HG02870 (cell line): ENCODE data around the gene NDUFAF5.
A peak's percentile ranks its signal among the peaks of the same experiment; 100 is the strongest.
"Not testable (repeated sequence)": the region's sequence is repeated elsewhere in the genome, so short reads cannot be mapped to it uniquely, and the experiment has no call there.

Source experiments
- ATAC-seq: cut with Tn5 transposase; IDR thresholded peaks from one replicate; pipeline ENCODE4 v1.9.1; 2021; ENCODE audit warnings: mild to moderate bottlenecking, moderate library complexity; ENCODE audit not compliant: unreplicated experiment

NDUFAF5 gene, protein sequence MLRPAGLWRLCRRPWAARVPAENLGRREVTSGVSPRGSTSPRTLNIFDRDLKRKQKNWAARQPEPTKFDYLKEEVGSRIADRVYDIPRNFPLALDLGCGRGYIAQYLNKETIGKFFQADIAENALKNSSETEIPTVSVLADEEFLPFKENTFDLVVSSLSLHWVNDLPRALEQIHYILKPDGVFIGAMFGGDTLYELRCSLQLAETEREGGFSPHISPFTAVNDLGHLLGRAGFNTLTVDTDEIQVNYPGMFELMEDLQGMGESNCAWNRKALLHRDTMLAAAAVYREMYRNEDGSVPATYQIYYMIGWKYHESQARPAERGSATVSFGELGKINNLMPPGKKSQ

DNA sequence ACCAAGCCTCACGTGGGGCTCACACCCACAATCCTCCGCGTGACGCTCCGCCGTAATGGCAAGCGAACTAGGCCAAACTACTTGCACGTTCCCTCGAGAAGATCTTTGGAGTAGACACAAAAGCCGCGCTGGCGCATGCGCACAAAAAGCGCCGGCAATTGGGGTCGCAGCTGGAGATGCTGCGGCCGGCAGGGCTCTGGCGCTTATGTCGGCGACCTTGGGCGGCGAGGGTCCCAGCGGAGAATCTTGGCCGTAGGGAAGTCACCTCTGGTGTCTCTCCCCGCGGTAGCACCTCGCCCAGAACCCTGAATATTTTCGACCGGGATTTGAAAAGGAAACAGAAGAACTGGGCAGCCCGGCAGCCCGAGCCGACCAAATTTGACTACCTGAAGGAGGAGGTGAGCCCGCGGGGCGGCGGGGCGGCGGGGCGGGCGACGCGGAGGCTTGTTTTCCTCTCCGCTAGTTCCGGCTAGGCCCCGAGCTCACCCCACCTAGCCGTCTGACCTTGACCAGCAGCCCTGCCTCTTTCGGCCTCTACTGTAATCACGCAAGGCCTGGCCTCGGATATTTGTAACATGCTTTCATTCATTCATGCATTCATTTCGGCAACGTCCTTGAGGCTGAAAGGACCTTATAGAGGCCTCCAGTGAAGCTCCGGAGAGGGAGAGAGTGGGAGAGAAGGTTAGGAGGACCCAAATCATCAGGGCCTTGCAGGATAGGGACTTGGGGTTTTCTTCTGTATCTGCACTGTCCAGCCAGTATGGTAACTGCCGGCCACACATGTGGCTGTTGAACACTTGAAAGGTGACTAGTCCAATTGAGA, at the start of gene NDUFAF5, which contains the start of gene ESF1:
TSS of gene NDUFAF5 (plus strand) at position 136 of the 823 bp plus-strand sequence. CDS start at position 177, 41 bp downstream.
TSS of gene ESF1 (minus strand) at position 27 of the 823 bp plus-strand sequence. CDS start 1,779 bp downstream, outside the sequence.
- peak; percentile 93 for ATAC-seq

DNA sequence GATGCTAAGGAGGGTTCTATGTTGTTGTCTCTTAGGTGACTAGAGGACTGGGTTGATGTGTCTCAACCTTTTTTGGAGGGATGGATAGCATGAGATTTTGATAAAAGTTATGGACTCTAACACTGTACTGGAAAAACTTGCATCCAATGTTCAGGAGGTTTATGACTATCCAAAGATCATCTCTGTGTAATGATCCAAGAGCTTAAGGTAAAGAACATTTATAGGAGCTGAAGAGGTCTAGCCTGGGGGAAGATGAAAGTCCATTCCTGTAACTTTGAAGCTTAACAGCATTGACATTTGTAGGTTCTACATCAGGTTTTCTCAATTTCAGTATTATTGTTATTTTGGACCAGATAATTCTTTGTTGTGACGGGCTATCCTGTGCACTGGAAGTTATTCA, 49.0 kb upstream of the NDUFAF5 start:
- no peak for ATAC-seq

DNA sequence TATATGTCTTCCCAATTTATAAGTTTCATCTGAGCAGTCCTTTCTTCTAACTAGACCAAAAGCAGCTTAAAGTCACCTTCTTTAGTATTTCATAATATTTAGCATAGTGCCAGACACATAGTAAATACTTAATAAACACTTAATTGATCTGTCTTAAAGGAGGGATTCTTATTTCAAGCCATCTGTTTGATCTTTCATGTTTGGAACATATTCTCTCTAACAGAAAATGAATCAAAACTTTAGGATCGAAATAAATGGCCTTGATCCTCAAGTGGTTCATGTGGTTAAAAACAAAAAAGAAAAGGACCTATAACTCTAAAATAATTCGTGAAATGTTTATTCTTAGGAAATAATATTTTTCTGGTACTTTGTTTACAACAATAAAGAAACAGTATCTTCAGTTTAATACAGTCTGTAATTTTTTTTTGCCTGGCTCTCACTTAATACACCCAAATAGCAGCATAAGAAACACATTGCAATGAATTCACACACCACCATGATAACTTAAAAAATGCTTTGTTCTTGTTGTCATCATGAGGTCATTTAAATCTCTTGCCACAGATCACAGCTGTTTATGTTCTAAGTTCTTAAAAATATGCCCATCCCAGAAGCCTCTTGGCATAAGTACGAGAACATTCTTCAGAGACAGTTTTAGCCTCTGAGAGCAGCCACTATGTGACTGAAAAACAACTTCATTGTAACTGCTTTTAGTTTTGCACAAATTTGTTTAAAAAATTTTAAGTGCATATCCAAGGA, 48.2 kb upstream of the NDUFAF5 start:
- no peak for ATAC-seq

DNA sequence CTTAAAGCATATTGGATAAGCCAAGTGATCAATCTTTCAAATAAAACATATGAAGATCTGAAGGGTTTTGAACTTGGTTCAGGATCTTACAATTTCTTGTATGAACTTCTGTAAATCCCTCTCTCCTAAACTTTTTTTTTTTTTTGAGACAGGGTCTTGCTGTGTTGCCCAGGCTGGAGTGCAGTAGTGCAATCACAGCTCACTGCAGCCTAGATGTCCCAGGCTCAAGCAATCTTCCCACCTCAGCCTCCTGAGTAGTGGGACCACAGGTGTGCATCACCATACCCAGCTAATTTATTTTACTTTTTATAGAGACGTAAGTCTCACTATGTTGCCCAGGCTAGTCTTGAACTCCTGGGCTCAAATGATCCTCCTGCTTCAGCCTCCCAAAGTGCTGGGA, 46.6 kb upstream of the NDUFAF5 start:
- not testable (repeated sequence) for ATAC-seq

DNA sequence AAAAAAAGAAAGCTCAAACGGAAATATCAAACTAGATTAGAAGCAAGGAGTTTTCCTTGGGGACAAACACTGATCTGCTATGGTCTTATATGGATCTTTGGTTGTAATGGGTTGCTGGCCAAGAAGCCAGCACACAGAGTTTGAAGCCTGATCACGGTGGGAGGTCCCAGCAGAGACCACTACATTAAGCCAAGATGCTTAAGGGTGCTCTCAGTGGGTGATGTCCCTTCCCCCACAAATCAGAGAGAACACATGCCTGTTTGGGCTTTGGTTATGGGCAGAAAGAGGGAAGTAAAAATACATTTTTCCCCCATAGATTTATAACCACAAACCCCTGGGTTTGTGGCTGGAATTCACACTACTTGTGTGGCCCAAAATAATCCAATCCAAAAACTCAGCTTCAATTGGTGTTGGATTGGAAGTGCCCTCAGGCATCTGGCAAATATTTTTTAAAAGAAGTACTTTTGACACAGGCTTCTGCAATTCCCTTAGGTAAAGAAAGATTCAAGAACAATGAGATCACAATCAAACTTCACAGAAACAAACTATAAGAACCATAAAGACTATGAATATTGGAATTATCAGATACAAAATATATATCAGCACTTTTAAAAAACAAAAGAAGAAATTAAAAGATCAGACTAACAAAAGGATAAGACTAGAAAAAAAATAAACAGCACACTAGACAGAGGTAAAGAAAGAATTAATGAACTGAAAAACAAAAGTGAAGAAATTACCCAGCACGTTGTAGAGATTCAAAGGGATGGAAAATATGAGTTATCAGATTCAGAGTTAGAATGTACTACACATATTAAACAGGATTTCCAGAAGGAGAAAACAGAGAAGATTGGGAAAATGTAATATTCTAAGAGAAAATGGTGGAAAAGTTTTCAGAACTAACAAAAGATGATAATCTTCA, 44.8 kb upstream of the NDUFAF5 start:
- no peak for ATAC-seq

DNA sequence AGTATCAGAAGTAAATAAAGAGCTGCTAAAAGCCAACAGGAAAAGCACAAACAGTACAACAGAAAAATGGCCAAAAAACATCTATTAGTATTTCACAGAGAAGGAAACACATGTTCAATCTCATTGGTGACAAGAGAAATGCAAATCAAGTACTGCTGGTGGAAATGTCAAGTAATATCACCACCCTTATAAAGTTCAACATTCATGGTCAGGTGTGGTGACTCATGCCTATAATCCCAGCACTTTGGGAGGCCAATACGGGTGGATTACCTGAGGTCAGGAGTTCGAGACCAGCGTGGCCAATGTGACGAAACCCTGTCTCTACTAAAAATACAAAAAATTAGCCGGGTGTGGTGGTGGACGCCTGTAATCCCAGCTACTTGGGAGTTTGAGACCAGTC, 42.9 kb upstream of the NDUFAF5 start:
- no peak for ATAC-seq

DNA sequence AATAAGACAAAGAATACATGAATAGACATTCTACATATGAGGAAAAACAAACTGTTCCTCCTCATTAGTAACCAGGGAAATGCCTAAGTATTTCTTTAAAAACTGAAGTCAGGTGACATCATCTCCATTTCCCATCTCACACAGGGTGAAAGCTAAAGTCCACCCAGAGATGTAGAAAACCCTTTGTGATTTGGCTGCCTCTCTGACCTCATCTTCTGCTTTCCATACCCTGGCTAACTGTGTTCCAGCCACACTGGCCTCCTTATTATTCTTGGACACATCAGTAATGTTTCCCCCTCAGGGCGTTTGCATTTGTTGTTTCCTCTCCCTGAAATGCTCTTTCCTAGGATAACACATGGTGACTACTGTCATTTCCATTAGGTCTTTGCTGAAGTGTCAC, 40.5 kb upstream of the NDUFAF5 start:
- ATAC-seq, result no peak

DNA sequence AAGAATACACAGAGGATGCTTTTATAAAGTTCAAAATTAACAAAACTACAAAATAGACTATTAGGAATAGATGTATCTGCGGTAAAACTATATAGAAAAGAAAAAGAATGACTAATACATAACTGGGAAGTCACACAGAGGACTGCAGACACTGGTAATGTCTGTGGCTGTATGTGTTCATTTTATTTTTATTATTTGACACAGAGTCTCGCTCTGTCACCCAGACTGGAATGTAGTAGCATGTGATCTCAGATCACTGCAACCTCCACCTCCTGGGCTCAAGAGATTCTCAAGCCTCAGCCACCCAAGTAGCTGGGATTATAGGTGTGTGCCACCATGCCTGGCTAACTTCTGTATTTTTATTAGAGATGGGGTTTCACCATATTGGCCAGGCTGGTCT, 39.0 kb upstream of the NDUFAF5 start:
- ATAC-seq, result no peak

DNA sequence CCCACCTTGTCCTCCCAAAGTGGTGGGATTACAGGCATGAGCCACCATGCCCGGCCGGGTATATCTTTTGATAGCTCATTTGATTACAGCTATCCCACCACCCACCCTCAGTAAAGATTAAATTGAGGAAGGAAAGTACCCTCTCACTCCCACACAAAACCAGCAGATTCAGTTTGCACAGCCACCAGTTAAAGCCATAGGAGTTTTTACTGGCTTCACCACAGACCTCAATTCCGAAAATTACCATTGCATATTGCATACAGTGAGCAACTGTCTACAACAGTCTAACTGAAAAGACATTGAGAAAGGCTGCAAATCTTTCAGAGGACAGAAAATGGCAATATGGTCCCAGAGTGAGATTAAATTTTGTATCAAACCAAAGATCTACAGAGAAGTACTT, 35.0 kb upstream of the NDUFAF5 start:
- ATAC-seq, result no peak

DNA sequence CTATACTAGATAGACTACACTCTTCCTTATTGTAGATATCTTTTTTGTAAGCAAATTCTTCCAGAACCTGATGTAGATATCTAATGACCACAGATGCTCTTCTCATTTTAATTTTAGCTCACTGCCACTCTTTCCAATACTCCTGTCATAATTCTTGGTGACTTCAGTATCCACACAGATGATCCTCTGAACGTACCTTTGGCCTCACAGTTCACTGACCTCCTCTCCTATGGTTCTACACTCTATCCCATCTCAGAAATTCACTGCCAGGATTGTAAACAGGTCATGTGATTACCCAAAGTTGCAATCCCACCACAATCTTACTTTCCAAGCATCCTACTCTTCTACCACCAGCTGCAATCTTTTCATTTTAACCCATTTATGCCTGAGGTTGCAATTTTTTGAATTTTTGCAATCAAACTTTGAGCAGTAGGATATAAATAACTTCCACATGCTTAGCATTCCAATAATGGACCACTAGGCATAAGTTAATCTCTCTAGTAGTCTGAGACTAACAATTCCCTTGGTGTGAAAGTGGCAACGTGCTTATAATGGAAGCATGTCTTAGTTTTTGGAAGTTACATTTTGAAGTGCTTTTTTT, 31.3 kb upstream of the NDUFAF5 start:
- ATAC-seq, result no peak

DNA sequence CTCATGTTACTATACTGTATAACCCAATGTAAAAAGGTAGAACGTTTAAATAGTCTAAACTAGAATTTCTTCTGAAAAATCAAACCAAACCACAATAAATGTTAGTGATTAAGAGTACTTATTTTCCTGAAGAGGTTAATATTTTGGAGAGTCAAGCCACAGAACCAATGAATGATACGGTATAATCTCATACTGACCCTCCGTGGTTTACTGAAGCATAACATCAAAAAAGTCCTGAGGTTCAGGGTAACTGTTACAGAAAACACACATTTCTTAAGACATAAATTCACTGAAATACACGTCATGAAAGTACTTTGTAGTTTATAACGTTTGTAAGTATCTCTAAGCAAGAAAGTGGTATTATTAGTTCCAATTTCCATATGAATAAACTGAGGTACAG, 29.0 kb upstream of the NDUFAF5 start:
- no peak for ATAC-seq

DNA sequence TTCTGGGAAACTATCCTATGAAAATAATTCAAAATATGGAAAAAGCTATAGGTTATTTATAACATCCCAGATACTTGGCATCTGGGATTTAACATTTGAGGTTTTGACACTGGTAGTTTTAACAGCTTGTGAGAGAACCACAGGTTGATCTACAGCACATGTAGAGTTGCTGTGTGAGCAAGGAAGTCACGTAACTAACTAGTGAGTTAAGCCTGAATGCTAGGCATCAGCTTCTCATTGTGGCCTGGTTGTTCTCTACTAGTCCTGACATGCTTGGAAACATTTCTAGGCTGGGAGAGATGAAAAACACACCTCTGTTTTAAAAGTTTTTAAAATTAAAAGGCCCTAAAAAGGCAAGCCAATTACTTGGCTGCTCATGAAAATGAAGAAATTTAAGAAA, 28.3 kb upstream of the NDUFAF5 start:
- no peak for ATAC-seq

DNA sequence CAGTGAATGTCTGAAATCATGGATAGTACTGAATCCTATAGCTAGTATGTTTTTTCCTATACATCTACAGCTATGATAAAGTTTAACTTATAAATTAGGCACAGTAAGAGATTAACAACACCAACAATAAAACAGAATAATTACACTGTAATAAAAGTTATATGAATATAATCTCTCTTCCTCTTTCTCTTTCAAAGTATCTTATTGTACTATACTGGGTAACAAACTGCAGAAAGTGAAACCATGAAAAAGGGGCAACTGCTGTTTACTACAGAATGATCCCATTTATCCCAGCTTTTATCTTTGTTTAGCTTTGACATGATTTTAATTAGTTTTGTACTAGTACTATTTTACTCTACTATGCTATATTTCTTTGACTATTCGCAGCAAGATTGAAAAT, 25.9 kb upstream of the NDUFAF5 start:
- ATAC-seq, result no peak

DNA sequence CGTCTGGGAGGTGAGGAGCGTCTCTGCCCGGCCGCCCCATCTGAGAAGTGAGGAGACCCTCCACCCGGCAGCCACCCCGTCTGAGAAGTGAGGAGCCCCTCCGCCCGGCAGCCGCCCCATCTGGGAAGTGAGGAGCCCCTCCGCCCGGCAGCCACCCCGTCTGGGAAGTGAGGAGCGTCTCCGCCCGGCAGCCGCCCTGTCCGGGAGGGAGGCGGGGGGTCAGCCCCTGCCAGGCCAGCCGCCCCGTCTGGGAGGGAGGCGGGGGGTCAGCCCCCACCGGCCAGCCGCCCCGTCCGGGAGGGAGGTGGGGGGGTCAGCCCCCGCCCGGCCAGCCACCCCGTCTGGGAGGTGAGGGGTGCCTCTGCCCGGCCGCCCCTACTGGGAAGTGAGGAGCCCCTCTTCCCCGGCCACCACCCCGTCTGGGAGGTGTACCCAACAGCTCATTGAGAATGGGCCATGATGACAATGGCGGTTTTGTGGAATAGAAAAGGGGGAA, 24.3 kb upstream of the NDUFAF5 start:
- not testable (repeated sequence) for ATAC-seq

DNA sequence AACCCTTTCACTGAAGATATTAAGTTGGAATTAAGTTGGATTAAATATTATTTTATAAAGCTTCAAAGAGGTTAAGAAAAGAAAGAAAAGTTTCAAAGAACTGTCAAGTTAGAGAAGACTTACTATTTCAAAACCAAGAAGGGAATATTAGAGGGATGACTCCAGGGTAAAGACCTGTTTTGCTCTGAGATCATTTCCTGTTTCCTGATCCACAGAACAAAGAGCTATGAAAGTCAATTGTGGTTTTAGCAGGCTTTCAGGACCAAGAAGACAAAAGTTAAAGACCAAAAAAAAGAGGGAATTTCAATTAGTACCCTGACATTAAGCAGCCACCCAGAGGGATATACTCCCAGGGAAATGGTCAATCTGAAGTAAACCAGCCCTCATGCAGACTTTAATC, 19.5 kb upstream of the NDUFAF5 start:
- no peak for ATAC-seq

DNA sequence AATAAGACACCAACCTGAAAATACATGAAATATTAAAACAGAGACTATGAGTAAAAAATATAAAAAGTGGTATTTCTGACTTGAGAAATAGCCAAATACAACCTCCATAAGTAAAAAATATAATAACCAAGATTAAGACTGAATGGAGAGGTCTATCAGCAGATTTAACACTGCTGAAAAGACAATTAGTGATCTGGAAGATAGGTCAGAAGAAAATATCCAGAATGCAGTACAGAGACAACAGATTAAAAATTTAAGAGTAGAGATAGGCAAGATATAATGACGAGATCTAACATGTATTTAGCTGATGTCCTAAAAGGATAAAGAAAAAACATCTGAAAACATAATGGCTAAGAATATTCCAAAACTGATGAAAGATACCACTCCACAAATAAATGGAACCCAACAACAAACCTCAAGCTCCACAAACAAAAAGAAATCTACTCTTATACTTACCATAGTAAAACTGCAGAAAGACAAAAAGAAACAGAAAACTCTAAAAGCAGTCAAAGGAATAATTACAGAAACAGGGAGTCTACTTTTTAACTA, 18.9 kb upstream of the NDUFAF5 start:
- ATAC-seq, result no peak

DNA sequence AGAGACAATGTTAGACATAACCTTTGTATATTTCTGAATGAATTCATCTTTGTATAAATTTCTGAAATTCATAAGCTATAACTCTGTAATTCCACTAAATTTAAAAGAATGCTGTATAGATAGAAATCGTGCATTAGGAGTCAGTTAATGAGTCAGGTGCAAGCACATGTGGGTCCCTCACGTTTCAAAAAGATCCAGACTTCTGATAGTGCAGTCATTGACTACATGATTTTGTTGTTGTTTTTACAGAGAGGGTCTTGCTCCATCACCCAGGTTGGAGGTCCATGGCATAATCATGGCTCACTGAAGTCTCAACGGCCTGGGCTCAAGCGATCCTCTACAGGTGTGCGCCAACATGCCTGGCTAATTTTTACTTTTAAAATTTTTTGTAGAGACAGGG, 14.7 kb upstream of the NDUFAF5 start:
- no peak for ATAC-seq

DNA sequence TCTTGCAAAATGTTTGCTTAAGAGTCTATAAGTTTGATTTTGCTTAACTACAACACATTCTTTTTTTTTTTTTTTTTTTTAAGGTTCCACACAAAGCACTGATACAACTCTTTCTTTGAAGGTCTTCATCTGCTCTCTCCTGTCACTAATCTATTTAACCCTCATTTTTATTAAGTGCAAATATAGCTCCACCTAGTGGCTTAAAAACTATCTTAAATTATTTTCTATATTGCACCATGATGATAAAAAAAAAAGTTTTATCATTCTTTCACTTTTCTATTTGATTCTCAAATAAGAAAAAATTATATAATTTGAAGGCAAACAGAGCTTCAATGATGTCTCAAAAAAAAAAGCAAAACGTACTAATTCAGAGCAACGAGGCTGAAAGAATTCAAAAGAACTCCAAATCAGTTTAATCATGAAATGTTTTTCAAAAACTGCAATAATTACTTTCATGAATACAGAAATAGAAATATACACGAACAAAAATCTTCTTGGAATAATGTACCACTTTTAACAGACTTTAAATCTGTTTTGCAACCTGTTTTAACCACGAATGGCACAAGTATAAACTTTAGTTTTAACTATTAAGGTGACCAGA, 12.9 kb upstream of the NDUFAF5 start:
- ATAC-seq, result no peak

DNA sequence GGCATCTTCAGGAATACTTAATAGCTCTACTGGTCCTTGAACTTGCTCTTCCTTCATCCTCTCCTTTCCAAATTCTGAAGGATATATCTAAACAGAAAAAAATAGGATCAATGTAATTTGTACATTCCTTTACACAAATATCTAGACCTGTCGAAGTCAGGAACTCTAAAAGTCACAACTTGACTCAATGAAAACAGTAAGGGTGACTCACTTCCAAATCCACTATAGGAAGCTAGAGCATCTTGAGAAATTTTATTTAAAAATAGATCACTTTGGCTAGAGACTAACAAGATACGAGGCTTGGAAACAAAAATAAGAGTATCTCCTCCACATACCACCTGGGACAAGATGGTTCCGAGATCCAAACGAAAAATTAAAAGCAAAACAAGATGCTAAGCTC, 12.3 kb upstream of the NDUFAF5 start:
- no peak for ATAC-seq
